HepG2 (cell line): ENCODE data around the gene EWSR1. TPM values are rescaled to one million over a fixed set of nuclear protein-coding genes. Genes with fewer than 3 reads are reported as not detected.

Experiments used
- ATAC-seq: fragments of 200-7000 bp; cut with Tn5 transposase; 3 replicates; pipeline ENCODE4 v1.9.1; 2020; ENCODE audit warnings: mild to moderate bottlenecking, moderate library complexity
- BruUV-seq: library from RNA; stranded (reverse); fragments of 400-500 nt; replicated peaks from 2 replicates; lab custom pipeline; 2021; lab: Mats Ljungman, UMichigan
- CTCF ChIA-PET: fragments of 300-600 bp; formaldehyde crosslinking; extraction: SDS; loops from one replicate; lab custom pipeline; 2021; ENCODE audit warnings: low total read pairs, inconsistent platforms, low intra/inter-chr PET ratio; lab: Yijun Ruan, JAX
- POLR2A ChIA-PET: fragments of 350-600 bp; sonication (Branson Sonifier 250); formaldehyde crosslinking; loops from one replicate; lab custom pipeline; 2020; ENCODE audit warnings: antibody characterized with exemption, inconsistent platforms; lab: Yijun Ruan, JAX
- DNase-seq: peaks from one replicate; pipeline ENCODE4 v3.0.0-alpha.2; 2015; ENCODE audit warnings: low spot score
- FAIRE-seq: peaks from 3 replicates; lab custom pipeline; 2011; peaks lifted over from hg19 to GRCh38; lab: Jason Lieb, UNC
- H2AFZ ChIP-seq: one replicate; pipeline ENCODE4 v1.6.1; 2011; ENCODE audit warnings: low read length, inconsistent platforms
- H3K27ac ChIP-seq: fragments of 300-600 bp; 3 replicates; pipeline ENCODE4 v1.8.0; 2011; ENCODE audit warnings: mixed run types, mild to moderate bottlenecking, mixed read lengths, low read length, inconsistent platforms; ENCODE audit not compliant: insufficient read depth; ENCODE audit errors: extremely low read length
- H3K27me3 ChIP-seq, 2 experiments: fragments of 200-600 bp in 1 of 2; 2 replicates in 1 of 2; 3 replicates in 1 of 2; pipeline versions ENCODE4 v1.6.0 to v1.8.0; 2011; ENCODE audit warnings: low read length in 2 of 2, mild to moderate bottlenecking in 2 of 2, moderate library complexity in 2 of 2, inconsistent platforms in 1 of 2; ENCODE audit not compliant: insufficient read depth in 2 of 2, control insufficient read depth in 1 of 2
- H3K36me3 ChIP-seq, 2 experiments: fragments of 200-600 bp in 1 of 2; replicated peaks in 1 of 2; 2 replicates in 1 of 2; 3 replicates in 1 of 2; pipeline versions ENCODE4 v1.5.1 to v1.8.0; 2011; ENCODE audit warnings: low read length in 2 of 2, inconsistent platforms in 1 of 2; ENCODE audit not compliant: insufficient read depth in 2 of 2, control insufficient read depth in 1 of 2
- H3K4me1 ChIP-seq: 2 replicates; pipeline ENCODE4 v1.5.1; 2012; ENCODE audit warnings: low read length, inconsistent platforms; ENCODE audit not compliant: insufficient read depth
- H3K4me2 ChIP-seq: 2 replicates; pipeline ENCODE4 v1.6.0; 2011; ENCODE audit warnings: low read depth, low read length, inconsistent platforms
- H3K4me3 ChIP-seq, 3 experiments: fragments of 200-600 bp in 1 of 3; sonication (generic), shearing (Covaris generic) in 1 of 3; replicated peaks in 1 of 3; 2 replicates each; pipeline ENCODE4 v1.5.1; 2011 to 2016; ENCODE audit warnings: low read length in 3 of 3, inconsistent platforms in 2 of 3, low read depth in 2 of 3, mild to moderate bottlenecking in 2 of 3, control low read depth in 1 of 3, mixed read lengths in 1 of 3; ENCODE audit not compliant: insufficient read depth in 1 of 3
- H3K79me2 ChIP-seq: one replicate; pipeline ENCODE4 v1.6.1; 2011; ENCODE audit warnings: low read length, inconsistent platforms; ENCODE audit not compliant: insufficient read depth
- H3K9ac ChIP-seq: 2 replicates; pipeline ENCODE4 v1.6.0; 2011; ENCODE audit warnings: mild to moderate bottlenecking, low read depth, low read length, inconsistent platforms; ENCODE audit not compliant: insufficient read depth
- H3K9me3 ChIP-seq: 2 replicates; pipeline ENCODE4 v1.5.1; 2012; ENCODE audit warnings: mild to moderate bottlenecking, low read length
- H4K20me1 ChIP-seq: 2 replicates; pipeline ENCODE4 v1.6.0; 2011; ENCODE audit warnings: inconsistent platforms, mild to moderate bottlenecking, low read length, moderate library complexity; ENCODE audit not compliant: insufficient read depth
- CREB1 ChIP-seq, 2 experiments: fragments of 450-650 bp in 1 of 2; IDR thresholded peaks; 2 replicates each; pipeline ENCODE4 v1.6.1; 2016 to 2017; ENCODE audit warnings: control low read depth in 1 of 2, mild to moderate bottlenecking in 1 of 2, missing compliant biosample characterization in 1 of 2, missing genetic modification characterization in 1 of 2
- KLF13 ChIP-seq: sonication (generic); formaldehyde crosslinking; IDR thresholded peaks from 2 replicates; pipeline ENCODE4 v1.4.0; 2020; ENCODE audit warnings: mild to moderate bottlenecking, missing genetic modification reagents
- SRSF9 ChIP-seq: fragments of 200-400 bp; formaldehyde crosslinking; IDR thresholded peaks from 2 replicates; pipeline ENCODE4 v1.6.1; 2018; ENCODE audit warnings: borderline replicate concordance, mild to moderate bottlenecking, low read depth, low read length; ENCODE audit not compliant: insufficient read depth, poor library complexity, severe bottlenecking
- SSRP1 ChIP-seq: IDR thresholded peaks from 2 replicates; pipeline ENCODE4 v1.6.1; 2016; ENCODE audit warnings: control low read depth
- ZNF333 ChIP-seq: sonication (generic); formaldehyde crosslinking; IDR thresholded peaks from 2 replicates; pipeline ENCODE4 v1.4.0; 2020; ENCODE audit warnings: mild to moderate bottlenecking, missing genetic modification reagents, borderline replicate concordance
- ZNF530 ChIP-seq: sonication (generic); formaldehyde crosslinking; IDR thresholded peaks from 2 replicates; pipeline ENCODE4 v1.5.0; 2020; ENCODE audit warnings: low read depth, mild to moderate bottlenecking, missing genetic modification reagents
- WGBS: methylation state at CpG from one replicate; pipeline ENCODE4 v1.1.6; 2017; ENCODE audit warnings: low lambda C conversion rate; 5-methylcytosine and 5-hydroxymethylcytosine counted together
- in situ Hi-C: cut with HindIII; loops from 2 replicates; pipeline ENCODE4 v1.10.0; 2017; ENCODE audit warnings: low pct_unique_long_range_greater_than_20kb; ENCODE audit not compliant: extremely low pct_ligation_motif_present
- intact Hi-C: fragments of 100-400 bp; cut with micrococcal nuclease; formaldehyde crosslinking; loops from one replicate; pipeline ENCODE4 v1.10.0; 2022; ENCODE audit not compliant: unreplicated experiment
- polyA plus RNA-seq, 8 experiments: library from polyadenylated mRNA; depleted of rRNA in 3 of 8; stranded (reverse) in 7 of 8; unstranded in 1 of 8; fragments of >200 nt; fragmentation: Illumina TruSeq in 4 of 8; extraction: Trizol in 4 of 8; gene quantifications; 2 replicates each; pipeline versions ENCODE4 v1.2.1 to v1.2.3, GENCODE V29; 2011 to 2016; ENCODE audit warnings: low read depth in 4 of 8, missing spikeins in 1 of 8, mixed read lengths in 1 of 8; ENCODE audit not compliant: insufficient read depth in 1 of 8
- total RNA-seq, 5 experiments: library from RNA; depleted of rRNA; stranded (reverse); fragments of >200 nt; fragmentation: Illumina TruSeq; extraction: Trizol; gene quantifications; 2 replicates each; pipeline ENCODE4 v1.2.3, GENCODE V29; 2016; ENCODE audit warnings: low read depth in 1 of 5
- TF ChIP-seq, protein P1 (sequence below): sonication (generic); formaldehyde crosslinking; IDR thresholded peaks from 2 replicates; pipeline ENCODE4 v1.5.1; 2020; ENCODE audit warnings: mild to moderate bottlenecking, missing genetic modification reagents, borderline replicate concordance
- TF ChIP-seq, protein P2 (sequence below): sonication (generic); formaldehyde crosslinking; IDR thresholded peaks from 2 replicates; pipeline ENCODE4 v1.5.0; 2020; ENCODE audit warnings: missing genetic modification reagents
- TF ChIP-seq, protein P3 (sequence below): IDR thresholded peaks from 2 replicates; pipeline ENCODE4 v1.6.1; 2016; ENCODE audit warnings: mild to moderate bottlenecking

EWSR1 gene
- total and polyA plus RNA-seq, 2 of the 13 experiments (the other 11 are each of a cell fraction or from before 2014, with no cell fraction given) = 211 to 326 TPM

DNA sequence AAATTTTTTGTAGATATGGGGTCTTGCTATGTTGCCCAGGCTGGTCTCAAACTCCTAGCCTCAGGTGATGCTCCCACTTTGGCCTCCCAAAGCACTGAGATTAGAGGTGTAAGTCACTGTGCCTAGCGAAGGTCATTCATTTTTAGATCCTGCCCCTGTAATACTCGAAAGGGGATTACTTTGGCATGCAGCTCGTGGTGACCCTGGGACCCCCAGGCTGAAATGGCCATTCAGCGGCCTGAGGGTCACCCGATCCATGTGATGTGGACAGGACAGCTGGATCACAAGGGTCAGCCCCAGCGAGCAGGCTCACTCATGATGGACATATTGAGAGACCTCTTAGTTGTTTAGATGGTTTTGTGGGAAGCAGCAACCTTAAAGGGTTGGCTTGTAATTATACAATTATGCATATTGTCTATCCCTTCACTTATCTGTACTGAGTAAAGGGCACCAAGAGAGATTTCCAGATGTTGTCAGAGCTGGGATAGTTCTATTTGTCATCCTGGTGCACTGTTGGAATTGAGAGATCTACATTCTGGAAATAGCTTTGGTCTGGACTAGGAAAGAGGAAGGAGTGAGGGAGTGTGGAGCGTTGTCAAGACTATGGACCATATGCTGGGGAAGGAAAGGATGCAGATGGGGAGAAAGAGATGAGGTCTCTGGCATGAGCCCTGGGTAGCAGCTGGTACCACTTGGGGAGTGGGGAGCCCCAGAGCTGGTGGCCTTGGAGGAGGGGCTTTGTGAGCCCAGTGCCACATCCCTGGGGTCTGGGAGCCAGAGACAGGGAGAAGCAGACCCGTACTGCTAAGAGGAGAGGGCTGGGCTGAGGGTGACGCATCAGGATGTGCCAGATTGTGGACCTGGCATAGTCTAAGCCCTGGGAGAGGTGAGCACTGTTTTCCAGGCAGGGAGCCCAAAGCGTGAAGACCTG lies 15.8 kb upstream of the EWSR1 start:
- ChIA-PET CTCF (no interaction called here), POLR2A (no interaction called here)
- no peaks in the 10 kb centered on the region for H3K27me3 ChIP-seq
- TF ChIP-seq, protein P1, sequence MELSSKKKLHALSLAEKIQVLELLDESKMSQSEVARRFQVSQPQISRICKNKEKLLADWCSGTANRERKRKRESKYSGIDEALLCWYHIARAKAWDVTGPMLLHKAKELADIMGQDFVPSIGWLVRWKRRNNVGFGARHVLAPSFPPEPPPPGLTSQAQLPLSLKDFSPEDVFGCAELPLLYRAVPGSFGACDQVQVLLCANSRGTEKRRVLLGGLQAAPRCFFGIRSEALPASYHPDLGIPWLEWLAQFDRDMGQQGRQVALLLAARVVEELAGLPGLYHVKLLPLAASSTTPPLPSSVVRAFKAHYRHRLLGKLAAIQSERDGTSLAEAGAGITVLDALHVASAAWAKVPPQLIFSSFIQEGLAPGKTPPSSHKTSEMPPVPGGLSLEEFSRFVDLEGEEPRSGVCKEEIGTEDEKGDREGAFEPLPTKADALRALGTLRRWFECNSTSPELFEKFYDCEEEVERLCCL (CRISPR knock-in tag) = no peak
- no peak for TF ChIP-seq ZNF333 (CRISPR knock-in tag)
- TF ChIP-seq, protein P2, sequence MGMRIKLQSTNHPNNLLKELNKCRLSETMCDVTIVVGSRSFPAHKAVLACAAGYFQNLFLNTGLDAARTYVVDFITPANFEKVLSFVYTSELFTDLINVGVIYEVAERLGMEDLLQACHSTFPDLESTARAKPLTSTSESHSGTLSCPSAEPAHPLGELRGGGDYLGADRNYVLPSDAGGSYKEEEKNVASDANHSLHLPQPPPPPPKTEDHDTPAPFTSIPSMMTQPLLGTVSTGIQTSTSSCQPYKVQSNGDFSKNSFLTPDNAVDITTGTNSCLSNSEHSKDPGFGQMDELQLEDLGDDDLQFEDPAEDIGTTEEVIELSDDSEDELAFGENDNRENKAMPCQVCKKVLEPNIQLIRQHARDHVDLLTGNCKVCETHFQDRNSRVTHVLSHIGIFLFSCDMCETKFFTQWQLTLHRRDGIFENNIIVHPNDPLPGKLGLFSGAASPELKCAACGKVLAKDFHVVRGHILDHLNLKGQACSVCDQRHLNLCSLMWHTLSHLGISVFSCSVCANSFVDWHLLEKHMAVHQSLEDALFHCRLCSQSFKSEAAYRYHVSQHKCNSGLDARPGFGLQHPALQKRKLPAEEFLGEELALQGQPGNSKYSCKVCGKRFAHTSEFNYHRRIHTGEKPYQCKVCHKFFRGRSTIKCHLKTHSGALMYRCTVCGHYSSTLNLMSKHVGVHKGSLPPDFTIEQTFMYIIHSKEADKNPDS (CRISPR knock-in tag) = no peak
- TF ChIP-seq CREB1 (IDR thresholded peaks at IDR 0.05) = no peak
- no peak for TF ChIP-seq CREB1 (CRISPR knock-in tag; IDR thresholded peaks at IDR 0.05)
- no peak for TF ChIP-seq ZNF530 (CRISPR knock-in tag)
- TF ChIP-seq, protein P3, sequence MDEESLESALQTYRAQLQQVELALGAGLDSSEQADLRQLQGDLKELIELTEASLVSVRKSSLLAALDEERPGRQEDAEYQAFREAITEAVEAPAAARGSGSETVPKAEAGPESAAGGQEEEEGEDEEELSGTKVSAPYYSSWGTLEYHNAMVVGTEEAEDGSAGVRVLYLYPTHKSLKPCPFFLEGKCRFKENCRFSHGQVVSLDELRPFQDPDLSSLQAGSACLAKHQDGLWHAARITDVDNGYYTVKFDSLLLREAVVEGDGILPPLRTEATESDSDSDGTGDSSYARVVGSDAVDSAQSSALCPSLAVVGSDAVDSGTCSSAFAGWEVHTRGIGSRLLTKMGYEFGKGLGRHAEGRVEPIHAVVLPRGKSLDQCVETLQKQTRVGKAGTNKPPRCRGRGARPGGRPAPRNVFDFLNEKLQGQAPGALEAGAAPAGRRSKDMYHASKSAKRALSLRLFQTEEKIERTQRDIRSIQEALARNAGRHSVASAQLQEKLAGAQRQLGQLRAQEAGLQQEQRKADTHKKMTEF (CRISPR knock-in tag) = no peak
- no peak for TF ChIP-seq KLF13 (CRISPR knock-in tag)
- no peak for TF ChIP-seq SRSF9
- no peak for TF ChIP-seq SSRP1
- H4K20me1 ChIP-seq = no peaks in the 10 kb centered on the region
- 53% methylated on average over 9 of the region's 10 CpGs for WGBS
- no peak for ATAC-seq
- in situ Hi-C loops (loop anchor here (10.0 kb wide), 1 partner anchor 387 kb away; no protein-coding TSS in a partner anchor), intact Hi-C loops (no loop called here)
- no peak overlapping the region for H3K27ac ChIP-seq
- H3K9me3 ChIP-seq = no peaks in the 10 kb centered on the region
- BruUV-seq = no TSS peak
- H3K36me3 ChIP-seq = no peaks in the 10 kb centered on the region
- FAIRE-seq = no peak
- H2AFZ ChIP-seq = no peak overlapping the region
- H3K9ac ChIP-seq = no peak overlapping the region
- H3K4me3 ChIP-seq = no peak overlapping the region
- no peak for DNase-seq
- no peak overlapping the region for H3K4me2 ChIP-seq
- no peaks in the 10 kb centered on the region for H3K79me2 ChIP-seq
- H3K4me1 ChIP-seq = peaks cover 11% of the 10 kb centered on the region
